OCI-LY3 (cell line): ENCODE data around the gene GLRX2.

Experiments
- EZH2phosphoT487 ChIP-seq: fragments of 200-600 bp; shearing (Covaris generic); IDR thresholded peaks from 2 replicates; pipeline ENCODE4 v1.6.1; 2018; ENCODE audit warnings: antibody characterized with exemption, mixed run types, low read depth
- TF ChIP-seq, protein P1 (sequence below): fragments of 200-600, 300-600 bp; sonication (generic); IDR thresholded peaks from 2 replicates; pipeline ENCODE4 v1.5.1; 2014; ENCODE audit warnings: antibody characterized with exemption, low read length, low read depth

GRCh38 chr1:193090865-193091264, 14.3 kb downstream of the GLRX2 start:
- TF ChIP-seq, protein P1, sequence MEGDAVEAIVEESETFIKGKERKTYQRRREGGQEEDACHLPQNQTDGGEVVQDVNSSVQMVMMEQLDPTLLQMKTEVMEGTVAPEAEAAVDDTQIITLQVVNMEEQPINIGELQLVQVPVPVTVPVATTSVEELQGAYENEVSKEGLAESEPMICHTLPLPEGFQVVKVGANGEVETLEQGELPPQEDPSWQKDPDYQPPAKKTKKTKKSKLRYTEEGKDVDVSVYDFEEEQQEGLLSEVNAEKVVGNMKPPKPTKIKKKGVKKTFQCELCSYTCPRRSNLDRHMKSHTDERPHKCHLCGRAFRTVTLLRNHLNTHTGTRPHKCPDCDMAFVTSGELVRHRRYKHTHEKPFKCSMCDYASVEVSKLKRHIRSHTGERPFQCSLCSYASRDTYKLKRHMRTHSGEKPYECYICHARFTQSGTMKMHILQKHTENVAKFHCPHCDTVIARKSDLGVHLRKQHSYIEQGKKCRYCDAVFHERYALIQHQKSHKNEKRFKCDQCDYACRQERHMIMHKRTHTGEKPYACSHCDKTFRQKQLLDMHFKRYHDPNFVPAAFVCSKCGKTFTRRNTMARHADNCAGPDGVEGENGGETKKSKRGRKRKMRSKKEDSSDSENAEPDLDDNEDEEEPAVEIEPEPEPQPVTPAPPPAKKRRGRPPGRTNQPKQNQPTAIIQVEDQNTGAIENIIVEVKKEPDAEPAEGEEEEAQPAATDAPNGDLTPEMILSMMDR, result no peak
- TF ChIP-seq EZH2phosphoT487, result no peak
